HFFc6 (cell line): ENCODE measurements around the gene TOP2A. TPM values are rescaled to one million over a fixed set of nuclear protein-coding genes. Genes with fewer than 3 reads are reported as not detected.

Source experiments
- DNase-seq: peaks from one replicate; pipeline ENCODE4 v3.0.0-alpha.2; 2018
- H3K27ac Mint-ChIP-seq: 2 replicates; pipeline ENCODE4 v1.8.0; 2020; ENCODE audit warnings: mild to moderate bottlenecking, mixed read lengths
- H3K27me3 Mint-ChIP-seq: 2 replicates; pipeline ENCODE4 v1.8.0; 2021; ENCODE audit warnings: mild to moderate bottlenecking, moderate library complexity, mixed read lengths; ENCODE audit not compliant: insufficient read depth
- H3K36me3 Mint-ChIP-seq: 2 replicates; pipeline ENCODE4 v1.8.0; 2021; ENCODE audit warnings: low read depth, mixed read lengths
- H3K4me1 Mint-ChIP-seq: 2 replicates; pipeline ENCODE4 v1.8.0; 2020; ENCODE audit warnings: low read depth, mixed read lengths
- H3K4me3 Mint-ChIP-seq: 2 replicates; pipeline ENCODE4 v1.8.0; 2020; ENCODE audit warnings: mild to moderate bottlenecking, moderate library complexity, mixed read lengths
- H3K9me3 Mint-ChIP-seq: 2 replicates; pipeline ENCODE4 v1.8.0; 2020; ENCODE audit warnings: mild to moderate bottlenecking, mixed read lengths
- CTCF ChIP-seq: fragments of 200-600 bp; sonication (generic); IDR thresholded peaks from 2 replicates; pipeline ENCODE4 v1.5.0; 2021; ENCODE audit warnings: antibody characterized with exemption, mild to moderate bottlenecking
- long read RNA-seq: library from polyadenylated mRNA; unstranded; transcript quantifications from one replicate; pipeline ENCODE4 v2.0.0, GENCODE V29; 2019
- total RNA-seq, 6 experiments: library from RNA; stranded (reverse); fragmentation: NEBNext Ultra II Directional; extraction: Animal tissue kit (Norgen Biotek cat#: 25700); gene quantifications; 2 replicates in 1 of 6; 3 replicates in 5 of 6; pipeline ENCODE4 v1.2.3, GENCODE V29; 2021

The TOP2A gene
- total RNA-seq: 100 to 1,000 TPM in 5 of 6 experiments, 10 to 100 TPM in 1; 73.2 to 170 (median 150) TPM
- long read RNA-seq, partial matches to known transcripts: 48 of 55 reads
- long read RNA-seq, other reads (novel, unspliced or antisense): 7 of 55 reads

GRCh38 chr17:40417609-40418427 is at the start of gene TOP2A:
TOP2A (minus strand) TSS chr17:40417896; CDS start chr17:40417791, 105 bp downstream.
- Mint-ChIP-seq H3K4me3 (peak within 1 kb of the TSS; percentile 98), H3K27ac (peak within 1 kb of the TSS; percentile 92), H3K27me3 (peaks cover 5% of the 10 kb centered on the region), H3K36me3 (peaks cover 10% of the 10 kb centered on the region; the same call in 1 of the 2 replicates), H3K4me1 (peaks cover 34% of the 10 kb centered on the region), H3K9me3 (no peaks in the 10 kb centered on the region)
- peak; percentile 100 for DNase-seq
- no peak for TF ChIP-seq CTCF

GRCh38 chr17:40467281-40467867 is 49.7 kb upstream of the TOP2A start:
- Mint-ChIP-seq H3K27me3 (peaks cover 45% of the 10 kb centered on the region), H3K4me3 (no peak overlapping the region), H3K4me1 (peaks cover 20% of the 10 kb centered on the region), H3K27ac (no peak overlapping the region), H3K36me3 (no peaks in the 10 kb centered on the region), H3K9me3 (0 out of 2 replicates have a peak, but pooled peaks cover 4% of the 10 kb centered on the region)
- no peak for DNase-seq
- no peak for TF ChIP-seq CTCF

- no peak overlapping the region for H3K4me3 Mint-ChIP-seq
Observed at GRCh38 chr17:40466298-40466971, 48.7 kb upstream of the TOP2A start.

GRCh38 chr17:40464392-40464855 is 46.7 kb upstream of the TOP2A start:
- peaks cover 40% of the 10 kb centered on the region for H3K27me3 Mint-ChIP-seq

More at GRCh38 chr17:40466298-40466971, 48.7 kb upstream of the TOP2A start:
- H3K27ac Mint-ChIP-seq: no peak overlapping the region
- peaks cover 43% of the 10 kb centered on the region for H3K27me3 Mint-ChIP-seq
- no peak for TF ChIP-seq CTCF
- H3K9me3 Mint-ChIP-seq: 0 out of 2 replicates have a peak, but pooled peaks cover 4% of the 10 kb centered on the region
- H3K4me1 Mint-ChIP-seq: peaks cover 20% of the 10 kb centered on the region
- DNase-seq: no peak
- no peaks in the 10 kb centered on the region for H3K36me3 Mint-ChIP-seq

More at GRCh38 chr17:40464392-40464855, 46.7 kb upstream of the TOP2A start:
- Mint-ChIP-seq H3K9me3 (0 out of 2 replicates have a peak, but pooled peaks cover 4% of the 10 kb centered on the region), H3K27ac (peak overlapping the region; percentile 38; the same call in 1 of the 2 replicates), H3K36me3 (no peaks in the 10 kb centered on the region), H3K4me1 (peaks cover 29% of the 10 kb centered on the region), H3K4me3 (peak overlapping the region; percentile 14; the same call in 1 of the 2 replicates)
- TF ChIP-seq CTCF: no peak
- DNase-seq: no peak
